Liver (tissue), 9 donors: Measurements from ENCODE around the gene SLC2A6. TPM values are rescaled to one million over a fixed set of nuclear protein-coding genes. Genes with fewer than 3 reads are reported as not detected.

Source experiments
- DNase-seq: peaks from one replicate; pipeline ENCODE4 v3.0.0-alpha.2; 2017; ENCODE audit warnings: low spot score
- H3K27ac ChIP-seq, 2 donors: one replicate each; pipeline ENCODE4 v1.7.0; 2013; ENCODE audit warnings: inconsistent platforms in 2 of 2, low read length in 2 of 2, control low read depth in 1 of 2, low read depth in 1 of 2, mild to moderate bottlenecking in 1 of 2
- H3K27me3 ChIP-seq, 4 donors: one replicate each; pipeline versions ENCODE4 v1.6.1 to v1.7.0; 2013; ENCODE audit warnings: low read length in 3 of 4, inconsistent platforms in 1 of 4, mild to moderate bottlenecking in 1 of 4, moderate library complexity in 1 of 4; ENCODE audit not compliant: control insufficient read depth in 4 of 4, insufficient read depth in 4 of 4
- H3K36me3 ChIP-seq, 4 donors: one replicate each; pipeline versions ENCODE4 v1.6.1 to v1.7.0; 2013; ENCODE audit warnings: low read length in 3 of 4, mild to moderate bottlenecking in 3 of 4, low read depth in 1 of 4, moderate library complexity in 1 of 4; ENCODE audit not compliant: control insufficient read depth in 4 of 4, insufficient read depth in 3 of 4
- H3K4me1 ChIP-seq, 4 donors: one replicate each; pipeline versions ENCODE4 v1.6.1 to v1.7.0; 2013; ENCODE audit warnings: low read length in 3 of 4, mild to moderate bottlenecking in 3 of 4, moderate library complexity in 1 of 4; ENCODE audit not compliant: control insufficient read depth in 4 of 4, insufficient read depth in 4 of 4
- H3K4me3 ChIP-seq, 3 donors: one replicate each; pipeline versions ENCODE4 v1.6.1 to v1.7.0; 2013; ENCODE audit warnings: low read length in 3 of 3, control low read depth in 1 of 3, low read depth in 1 of 3, mild to moderate bottlenecking in 1 of 3
- H3K9ac ChIP-seq, 2 donors: one replicate each; pipeline ENCODE4 v1.7.0; 2013; ENCODE audit warnings: low read length in 2 of 2, mild to moderate bottlenecking in 2 of 2, moderate library complexity in 2 of 2, control low read depth in 1 of 2, low read depth in 1 of 2
- H3K9me3 ChIP-seq, 4 donors: one replicate each; pipeline versions ENCODE4 v1.6.1 to v1.7.0; 2013; ENCODE audit warnings: low read length in 3 of 4; ENCODE audit not compliant: control insufficient read depth in 4 of 4
- CTCF ChIP-seq: fragments of 150-350 bp; IDR thresholded peaks from 2 replicates; pipeline ENCODE4 v1.5.1; 2017; ENCODE audit warnings: improper control_type of control experiment, low read depth, low read length; ENCODE audit not compliant: missing input control
- EGR1 ChIP-seq, 2 donors: IDR thresholded peaks; 2 replicates each; pipeline ENCODE4 v1.6.1; 2016 to 2018; ENCODE audit warnings: antibody characterized with exemption in 2 of 2, low read depth in 2 of 2
- FOXA1 ChIP-seq: IDR thresholded peaks from 2 replicates; pipeline ENCODE4 v1.6.1; 2016; ENCODE audit warnings: antibody characterized with exemption
- FOXA2 ChIP-seq: IDR thresholded peaks from 2 replicates; pipeline ENCODE4 v1.6.1; 2016; ENCODE audit warnings: antibody characterized with exemption
- GABPA ChIP-seq, 2 donors: IDR thresholded peaks in 1 of 2; conservative IDR thresholded peaks in 1 of 2; 2 replicates each; pipeline ENCODE4 v1.6.1; 2016; ENCODE audit warnings: antibody characterized with exemption in 2 of 2, mild to moderate bottlenecking in 1 of 2, moderate library complexity in 1 of 2
- HNF4A ChIP-seq, 2 donors: conservative IDR thresholded peaks; 2 replicates each; pipeline ENCODE4 v1.6.1; 2016; ENCODE audit warnings: antibody characterized with exemption in 2 of 2, mild to moderate bottlenecking in 2 of 2
- HNF4G ChIP-seq: IDR thresholded peaks from 2 replicates; pipeline ENCODE4 v1.6.1; 2016; ENCODE audit warnings: antibody characterized with exemption
- JUND ChIP-seq, 2 donors: IDR thresholded peaks; 2 replicates each; pipeline ENCODE4 v1.6.1; 2016; ENCODE audit warnings: antibody characterized with exemption in 2 of 2
- MAX ChIP-seq: IDR thresholded peaks from 2 replicates; pipeline ENCODE4 v1.6.1; 2016; ENCODE audit warnings: antibody characterized with exemption
- NR2F2 ChIP-seq: IDR thresholded peaks from 2 replicates; pipeline ENCODE4 v1.6.1; 2016; ENCODE audit warnings: antibody characterized with exemption
- RAD21 ChIP-seq, 2 donors: IDR thresholded peaks; 2 replicates each; pipeline ENCODE4 v1.6.1; 2016; ENCODE audit warnings: antibody characterized with exemption in 2 of 2, mild to moderate bottlenecking in 2 of 2
- REST ChIP-seq: IDR thresholded peaks from 2 replicates; pipeline ENCODE4 v1.6.1; 2016; ENCODE audit warnings: antibody characterized with exemption, mild to moderate bottlenecking
- RXRA ChIP-seq, 2 donors: IDR thresholded peaks; 2 replicates each; pipeline ENCODE4 v1.6.1; 2017 to 2018; ENCODE audit warnings: antibody characterized with exemption in 2 of 2, mild to moderate bottlenecking in 1 of 2
- SP1 ChIP-seq: IDR thresholded peaks from 2 replicates; pipeline ENCODE4 v1.6.1; 2018; ENCODE audit warnings: antibody characterized with exemption, mild to moderate bottlenecking
- TAF1 ChIP-seq: conservative IDR thresholded peaks from 2 replicates; pipeline ENCODE4 v1.6.1; 2016; ENCODE audit warnings: antibody characterized with exemption, mild to moderate bottlenecking
- YY1 ChIP-seq: IDR thresholded peaks from 2 replicates; pipeline ENCODE4 v1.6.1; 2016; ENCODE audit warnings: antibody characterized with exemption, mild to moderate bottlenecking
- WGBS: extraction: QIAGEN DNeasy Blood & Tissue Kit; methylation state at CpG from one replicate; pipeline ENCODE4 v1.1.7; 2013; 5-methylcytosine and 5-hydroxymethylcytosine counted together
- polyA plus RNA-seq, 2 donors: library from polyadenylated mRNA; stranded (reverse) in 1 of 2; unstranded in 1 of 2; fragments of 200-250 nt in 1 of 2; fragments of >200 nt in 1 of 2; fragmentation: Nextera tagmentation in 1 of 2; extraction: Ambion mirVana in 1 of 2; gene quantifications; one replicate each; pipeline versions ENCODE4 v1.2.1 to v1.2.3, GENCODE V29; 2013 to 2015
- total RNA-seq, 2 donors: library from RNA; depleted of rRNA; stranded (reverse); fragments of >200 nt; gene quantifications; one replicate each; pipeline ENCODE4 v1.2.3, GENCODE V29; 2014
- TF ChIP-seq, protein P1 (sequence below): IDR thresholded peaks from 2 replicates; pipeline ENCODE4 v1.6.1; 2016; ENCODE audit warnings: antibody characterized with exemption
- TF ChIP-seq, protein P2 (sequence below): IDR thresholded peaks from 2 replicates; pipeline ENCODE4 v1.6.1; 2016; ENCODE audit warnings: antibody characterized with exemption
- donor health status: healthy.
- donor health status: healthy.
- donor health status: healthy.
- donor health status: healthy.
- donor health status: healthy.

Gene SLC2A6
- total and polyA plus RNA-seq, 4 donors, result 1.7 to 3.9 (median 2.3) TPM

GRCh38 chr9:133499132-133499891 is 20.4 kb upstream of the SLC2A6 start:
- H3K4me3 ChIP-seq, result no peak overlapping the region
- peak overlapping the region; percentile 35 to 38 for H3K27ac ChIP-seq
- TF ChIP-seq GABPA (IDR thresholded peaks at IDR 0.05 in 1 of 2, conservative IDR thresholded peaks at IDR 0.05 in 1 of 2) (no peak), YY1 (no peak), CTCF (peak; percentile 10), EGR1 (IDR thresholded peaks at IDR 0.05; ENCODE audit: low read depth in 2 of 2) (no peak), NR2F2 (peak; percentile 98), JUND (IDR thresholded peaks at IDR 0.05) (no peak), MAX (no peak), REST (no peak), RXRA (IDR thresholded peaks at IDR 0.05) (peak; percentile 57 to 60), HNF4A (conservative IDR thresholded peaks at IDR 0.05) (peak in 1 of 2 donors; percentile 52), SP1 (peak; percentile 55), RAD21 (IDR thresholded peaks at IDR 0.05) (peak in 1 of 2 donors; percentile 40), FOXA2 (no peak), FOXA1 (no peak), TAF1 (no peak), HNF4G (no peak)
- TF ChIP-seq, protein P1, sequence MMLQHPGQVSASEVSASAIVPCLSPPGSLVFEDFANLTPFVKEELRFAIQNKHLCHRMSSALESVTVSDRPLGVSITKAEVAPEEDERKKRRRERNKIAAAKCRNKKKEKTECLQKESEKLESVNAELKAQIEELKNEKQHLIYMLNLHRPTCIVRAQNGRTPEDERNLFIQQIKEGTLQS, result no peak
- TF ChIP-seq, protein P2, sequence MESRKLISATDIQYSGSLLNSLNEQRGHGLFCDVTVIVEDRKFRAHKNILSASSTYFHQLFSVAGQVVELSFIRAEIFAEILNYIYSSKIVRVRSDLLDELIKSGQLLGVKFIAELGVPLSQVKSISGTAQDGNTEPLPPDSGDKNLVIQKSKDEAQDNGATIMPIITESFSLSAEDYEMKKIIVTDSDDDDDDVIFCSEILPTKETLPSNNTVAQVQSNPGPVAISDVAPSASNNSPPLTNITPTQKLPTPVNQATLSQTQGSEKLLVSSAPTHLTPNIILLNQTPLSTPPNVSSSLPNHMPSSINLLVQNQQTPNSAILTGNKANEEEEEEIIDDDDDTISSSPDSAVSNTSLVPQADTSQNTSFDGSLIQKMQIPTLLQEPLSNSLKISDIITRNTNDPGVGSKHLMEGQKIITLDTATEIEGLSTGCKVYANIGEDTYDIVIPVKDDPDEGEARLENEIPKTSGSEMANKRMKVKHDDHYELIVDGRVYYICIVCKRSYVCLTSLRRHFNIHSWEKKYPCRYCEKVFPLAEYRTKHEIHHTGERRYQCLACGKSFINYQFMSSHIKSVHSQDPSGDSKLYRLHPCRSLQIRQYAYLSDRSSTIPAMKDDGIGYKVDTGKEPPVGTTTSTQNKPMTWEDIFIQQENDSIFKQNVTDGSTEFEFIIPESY, result no peak
- H3K9ac ChIP-seq, result no peak overlapping the region
- WGBS, result 64% methylated on average over 19 of the region's 19 CpGs
- DNase-seq, result no peak
- H3K9me3 ChIP-seq, result peaks cover 0 to 9% (median 1%) of the 10 kb centered on the region in 4 donors
- no peaks in the 10 kb centered on the region for H3K36me3 ChIP-seq
- peaks cover 3 to 23% (median 12%) of the 10 kb centered on the region in 4 donors for H3K4me1 ChIP-seq
- H3K27me3 ChIP-seq, result no peaks in the 10 kb centered on the region
